NCI-H82 (cell line): ENCODE measurements around the gene KRTAP10-4.
"Not testable (repeated sequence)": the region's sequence is repeated elsewhere in the genome, so short reads cannot be mapped to it uniquely, and the experiment has no call there.

ENCODE experiments used
- DNase-seq: peaks from one replicate; lab custom pipeline; 2025; lab: John Stamatoyannopoulos, UW

Gene KRTAP10-4

DNA sequence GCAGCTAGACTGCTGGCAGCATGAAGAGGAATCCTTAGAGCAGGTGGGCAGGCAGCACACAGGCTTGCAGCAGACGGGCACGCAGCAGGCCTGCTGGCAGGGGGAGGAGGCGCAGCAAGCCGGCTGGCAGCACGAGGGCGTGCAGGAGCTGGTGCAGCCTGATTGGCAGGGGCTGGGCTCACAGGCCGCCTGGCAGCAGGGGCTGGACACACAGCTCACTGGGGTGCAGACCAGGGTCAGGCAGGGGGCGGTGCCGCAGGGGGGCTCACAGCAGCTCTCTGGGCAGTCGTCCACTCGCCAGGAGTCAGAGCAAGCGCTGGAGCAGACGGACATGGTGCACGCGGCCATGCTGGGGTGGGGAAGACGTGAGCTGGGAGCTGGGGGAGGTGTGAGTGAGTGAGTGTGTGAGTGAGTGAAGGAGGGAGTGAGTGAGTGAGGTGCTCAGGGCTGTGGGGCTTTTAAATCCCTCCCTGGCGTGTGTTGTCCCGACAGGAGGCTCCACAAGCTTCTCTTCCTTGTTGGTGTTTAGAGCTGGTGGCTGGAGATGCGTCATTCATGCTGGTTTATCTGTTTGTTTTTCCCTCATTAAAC lies 6.8 kb downstream of the KRTAP10-4 start, which contains the start of gene KRTAP10-5:
Gene KRTAP10-5, minus strand, starts transcription at position 374 of the 591 bp plus-strand sequence. Its CDS starts 26 bp downstream, at position 348.
- not testable (repeated sequence) for DNase-seq

DNA sequence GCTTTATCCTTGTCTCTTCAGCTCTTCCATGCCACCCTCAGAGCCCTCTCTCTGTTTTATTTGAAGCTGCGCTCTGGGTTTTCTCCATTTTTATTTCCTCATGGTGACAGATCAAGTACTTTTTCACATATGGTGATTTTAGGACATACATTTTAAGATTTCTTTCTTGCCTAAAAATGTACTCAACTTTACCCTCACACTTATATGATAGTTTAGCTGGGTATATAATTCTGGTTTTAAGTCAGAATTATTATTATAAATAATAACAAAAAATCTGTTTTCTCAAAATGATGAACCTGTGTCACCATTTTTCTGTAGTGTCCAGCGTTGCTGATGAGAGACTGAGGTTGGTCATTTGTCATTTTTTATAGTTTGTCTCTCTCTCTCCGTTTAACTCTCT lies 7.6 kb downstream of the KRTAP10-4 start:
- DNase-seq = no peak

- no peak for DNase-seq
These were observed 8.5 kb downstream of the KRTAP10-4 start for GRCh38 chr21:44582055-44582454.

DNA sequence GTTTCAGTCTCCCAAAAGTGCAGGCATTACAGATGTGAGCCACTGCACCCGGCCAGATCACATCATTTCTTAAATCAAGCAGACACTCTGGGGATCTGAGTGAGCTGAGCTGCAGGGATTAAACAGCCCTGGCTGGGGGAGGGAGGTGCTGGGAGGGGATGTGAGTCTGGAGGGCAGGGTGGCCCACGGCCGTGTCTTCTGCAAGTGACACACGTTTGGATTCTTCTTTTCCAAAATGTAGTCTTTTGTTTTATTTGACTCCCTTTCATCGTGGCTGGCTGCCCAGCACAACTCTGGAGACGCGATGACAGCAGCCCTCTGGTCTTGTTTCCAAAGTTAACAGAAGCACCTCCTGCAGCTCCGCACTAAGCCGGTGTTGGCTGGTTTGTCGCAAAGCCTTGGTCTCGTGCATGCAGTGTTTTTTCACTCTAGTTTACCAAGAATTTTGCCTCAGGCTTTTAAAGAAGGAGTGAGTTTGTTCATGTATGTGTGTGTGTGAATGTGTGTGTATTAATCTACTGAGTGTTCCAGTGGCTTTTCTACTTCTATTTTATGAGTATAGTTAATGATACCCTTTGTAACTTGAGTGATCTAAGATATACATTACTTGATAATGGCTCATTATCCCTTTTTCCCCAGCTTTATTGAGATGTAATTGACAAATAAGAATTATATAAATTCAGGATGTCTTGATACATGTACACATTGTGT lies 9.7 kb downstream of the KRTAP10-4 start:
- no peak for DNase-seq

DNA sequence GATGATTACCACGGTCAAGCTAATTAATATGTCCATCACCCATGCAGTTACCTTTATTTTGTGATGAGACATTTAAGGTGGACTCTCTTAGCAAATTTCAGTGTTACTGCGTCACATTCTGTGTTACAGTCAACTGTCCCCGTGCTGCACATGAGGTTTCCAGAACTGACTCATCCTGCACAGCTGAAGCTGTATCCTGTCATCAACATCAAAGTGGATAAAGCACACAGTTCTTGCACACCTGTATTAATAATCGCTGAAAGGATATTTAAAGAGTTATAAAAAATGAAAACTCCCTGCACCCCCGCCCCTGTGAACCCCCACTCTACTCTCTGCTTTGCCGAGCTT lies 10.2 kb downstream of the KRTAP10-4 start:
- no peak for DNase-seq

DNA sequence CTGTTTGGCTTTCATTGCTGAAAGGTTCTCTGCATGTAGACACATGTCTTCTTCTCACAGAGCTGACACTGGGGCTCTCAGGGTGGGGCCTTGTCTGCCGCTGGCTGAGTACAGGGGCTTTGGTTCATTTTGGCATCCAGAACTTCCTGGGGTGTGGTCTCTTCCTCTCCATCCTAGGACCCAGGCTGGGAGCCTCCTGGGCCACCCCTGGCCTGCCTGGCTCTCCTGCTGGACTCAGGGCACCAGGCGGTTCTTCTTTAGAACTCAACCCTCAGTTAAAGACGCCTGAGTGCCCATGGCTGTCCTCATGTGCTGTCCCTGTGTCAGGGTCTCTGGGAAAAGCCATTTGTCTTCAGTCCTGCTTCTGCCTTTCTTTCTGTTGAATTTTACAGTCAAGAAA lies 12.4 kb downstream of the KRTAP10-4 start:
- DNase-seq = no peak

GRCh38 chr21:44589094-44589493 lies 15.6 kb downstream of the KRTAP10-4 start:
- no peak for DNase-seq

DNA sequence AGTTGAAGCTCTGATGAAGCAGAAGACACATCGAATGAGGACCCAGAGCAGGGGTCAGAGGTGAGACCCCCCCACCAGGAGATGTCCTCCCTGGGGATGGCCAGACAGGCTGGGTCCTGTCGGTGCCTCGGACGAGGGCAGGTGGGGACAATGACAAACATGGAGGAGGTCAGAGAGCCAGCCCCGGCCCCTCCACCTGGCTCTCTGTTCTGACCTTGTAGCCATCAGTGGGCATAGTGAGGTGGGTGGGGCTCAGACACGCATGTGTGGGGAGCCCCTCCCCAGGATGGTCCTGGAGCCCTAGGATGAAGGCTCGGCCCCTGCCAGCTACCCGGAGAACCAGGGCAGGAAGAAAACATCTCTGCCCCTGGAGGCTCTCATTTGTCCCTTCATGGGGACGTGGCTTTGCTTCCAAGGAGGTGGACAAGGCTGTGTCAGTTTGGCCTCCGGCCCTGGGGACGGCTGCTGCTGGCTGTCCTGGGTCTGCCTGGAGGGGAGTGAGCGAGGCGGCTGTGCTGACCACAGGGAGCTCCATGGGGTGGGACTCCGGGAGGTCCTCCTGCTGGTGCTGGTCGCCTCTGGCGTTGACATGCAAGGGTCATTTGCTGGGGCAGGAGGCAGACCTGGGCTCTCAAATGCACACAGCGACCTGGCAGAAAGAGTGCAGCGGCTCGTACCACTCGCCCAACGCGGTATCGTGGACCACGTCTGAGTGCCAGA lies 16.2 kb downstream of the KRTAP10-4 start:
- no peak for DNase-seq

- no peak for DNase-seq
These were observed 16.8 kb downstream of the KRTAP10-4 start for GRCh38 chr21:44590311-44590721.

DNA sequence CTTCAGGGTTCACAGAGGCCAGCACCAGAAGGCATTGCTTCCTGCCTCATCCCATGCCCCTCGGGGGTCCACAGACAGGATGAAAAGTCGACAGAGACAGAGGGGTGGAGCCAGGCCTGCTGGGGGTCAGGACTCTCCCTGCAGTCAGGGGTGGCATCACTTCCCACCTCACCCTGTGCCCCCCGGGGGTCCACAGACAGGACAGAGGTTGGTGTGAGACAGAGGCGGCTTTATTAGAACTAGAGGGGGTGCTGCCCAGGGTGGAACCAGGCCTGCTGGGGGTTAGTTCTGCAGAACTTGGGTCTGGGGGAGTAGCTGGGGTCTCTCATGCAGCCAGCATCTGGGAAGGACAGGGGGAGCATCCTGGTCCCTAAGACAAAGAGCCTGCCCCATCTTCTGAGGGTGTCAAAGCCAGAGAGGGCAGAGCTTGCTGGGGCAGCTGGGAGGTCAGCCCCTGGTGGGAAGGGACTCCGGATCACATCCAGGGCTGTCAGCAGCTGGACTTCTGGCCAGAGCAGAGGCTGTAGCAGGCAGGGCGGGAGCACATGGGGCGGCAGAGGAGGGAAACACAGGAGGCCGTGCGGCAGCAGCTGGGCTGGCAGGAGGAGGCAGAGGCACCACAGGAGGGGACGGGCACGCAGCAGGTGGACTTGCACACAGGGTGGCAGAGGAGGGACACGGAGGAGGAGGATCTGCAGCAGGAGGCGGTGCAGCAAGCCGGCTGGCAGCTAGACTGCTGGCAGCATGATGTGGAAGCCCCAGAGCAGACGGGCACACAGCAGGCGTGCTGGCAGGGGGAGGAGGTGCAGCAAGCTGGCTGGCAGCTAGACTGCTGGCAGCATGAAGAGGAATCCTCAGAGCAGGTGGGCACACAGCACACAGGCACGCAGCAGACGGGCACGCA lies 17.6 kb downstream of the KRTAP10-4 start:
- not testable (repeated sequence) for DNase-seq

DNA sequence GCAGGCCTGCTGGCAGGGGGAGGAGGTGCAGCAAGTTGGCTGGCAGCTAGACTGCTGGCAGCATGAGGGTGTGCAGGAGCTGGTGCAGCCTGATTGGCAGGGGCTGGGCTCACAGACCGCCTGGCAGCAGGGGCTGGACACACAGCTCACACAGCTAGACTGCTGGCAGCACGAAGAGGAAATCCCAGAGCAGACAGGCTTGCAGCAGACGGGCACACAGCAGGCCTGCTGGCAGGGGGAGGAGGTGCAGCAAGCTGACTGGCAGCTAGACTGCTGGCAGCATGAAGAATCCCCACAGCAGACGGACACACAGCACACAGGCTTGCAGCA lies 18.2 kb downstream of the KRTAP10-4 start:
- DNase-seq = not testable (repeated sequence)

GRCh38 chr21:44592446-44593311 lies 19.1 kb downstream of the KRTAP10-4 start, which contains the start of gene KRTAP10-6:
KRTAP10-6 (minus strand) TSS chr21:44592505; CDS start chr21:44592484, 21 bp downstream.
- DNase-seq = no peak

DNA sequence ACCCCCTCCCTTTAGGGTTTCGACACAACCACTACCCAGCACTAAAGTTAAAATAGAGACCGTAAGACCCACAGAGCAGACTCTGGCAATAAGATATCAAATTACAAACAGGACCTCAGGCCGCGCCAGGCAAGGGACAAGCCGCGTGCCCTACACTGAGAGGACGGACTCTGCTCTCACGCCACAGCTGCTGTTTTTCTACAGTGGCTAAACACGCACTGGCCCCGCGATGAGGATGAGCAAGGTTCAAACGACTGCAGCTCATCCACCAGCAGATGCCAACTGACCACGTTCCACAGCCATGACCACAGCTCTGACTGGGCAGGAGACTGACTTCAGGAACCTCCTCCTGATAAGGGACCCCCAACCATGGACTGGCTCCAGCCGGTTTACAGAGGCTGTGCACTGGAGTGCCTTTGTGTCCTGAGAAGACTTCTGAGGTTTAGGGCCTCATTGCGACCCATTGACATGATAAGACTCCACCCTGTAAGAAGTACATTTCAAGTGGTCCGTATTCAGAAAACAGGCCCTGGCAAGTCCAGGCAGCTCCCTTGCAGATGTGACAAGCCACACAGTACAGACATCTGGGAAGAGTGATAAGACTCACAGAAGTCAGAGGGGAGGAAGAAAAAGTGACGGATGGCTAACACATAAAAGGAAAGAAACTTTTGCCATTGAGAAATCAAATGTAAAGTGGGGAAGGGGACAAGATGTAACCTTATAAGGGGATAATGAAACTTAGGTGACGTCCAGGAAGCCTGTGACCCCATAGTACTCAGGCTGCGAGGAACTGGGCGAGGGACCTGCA lies 20.3 kb downstream of the KRTAP10-4 start:
- no peak for DNase-seq

GRCh38 chr21:44594406-44594916 lies 20.9 kb downstream of the KRTAP10-4 start:
- no peak for DNase-seq

DNA sequence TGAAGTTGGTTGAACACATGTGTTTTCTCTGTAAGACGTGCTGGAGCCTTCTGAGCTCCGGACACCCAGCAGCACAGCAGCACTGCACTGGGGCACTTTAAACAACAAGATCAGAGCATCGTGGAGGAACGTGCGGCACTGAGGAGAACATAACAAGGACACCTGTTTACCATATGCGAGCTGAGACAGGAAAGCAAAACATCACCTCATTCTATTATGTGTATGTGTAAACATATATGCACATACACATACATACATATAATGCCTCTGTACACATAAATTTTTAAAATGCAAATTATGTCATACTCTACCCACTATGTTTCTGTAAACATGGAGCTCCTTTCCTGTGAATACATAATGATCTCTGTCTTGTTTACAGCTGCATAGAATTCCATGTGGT lies 22.0 kb downstream of the KRTAP10-4 start:
- no peak for DNase-seq

GRCh38 chr21:44596068-44596725 lies 22.7 kb downstream of the KRTAP10-4 start:
- DNase-seq = no peak

GRCh38 chr21:44598061-44598460 lies 24.5 kb downstream of the KRTAP10-4 start:
- no peak for DNase-seq

GRCh38 chr21:44599264-44600029 lies 25.9 kb downstream of the KRTAP10-4 start:
- no peak for DNase-seq
